ENCODE results near the gene MRGPRX1. TPM values are rescaled to one million over a fixed set of nuclear protein-coding genes. Genes with fewer than 3 reads are reported as not detected.
"Not testable (repeated sequence)": the region's sequence is repeated elsewhere in the genome, so short reads cannot be mapped to it uniquely, and the experiment has no call there.

MRGPRX1 gene
- total RNA-seq, 1 experiment from 2014 or later: not detected

DNA sequence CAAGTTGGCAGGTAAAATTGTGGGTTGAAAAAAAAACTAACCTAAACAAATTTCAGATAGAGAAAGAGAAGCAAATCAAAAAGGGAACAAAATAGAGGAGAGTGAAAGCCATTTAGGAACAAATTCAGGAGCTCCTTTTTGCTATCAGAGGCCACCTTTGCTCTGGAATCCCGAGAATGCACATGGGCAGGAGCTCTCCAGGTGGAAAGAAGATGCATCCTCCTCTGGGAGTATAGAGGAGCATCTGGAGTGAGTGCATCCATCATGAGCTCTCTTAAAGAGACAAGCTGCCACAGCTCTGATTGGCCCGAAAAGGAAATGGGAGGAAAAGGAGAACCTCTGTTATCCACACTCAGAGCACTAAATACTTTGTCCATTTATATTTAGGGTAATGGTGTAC is 26.3 kb downstream of the MRGPRX1 start:
- H3K36me3 ChIP-seq (ENCODE audit: low read depth): no peaks in the 10 kb centered on the region

DNA sequence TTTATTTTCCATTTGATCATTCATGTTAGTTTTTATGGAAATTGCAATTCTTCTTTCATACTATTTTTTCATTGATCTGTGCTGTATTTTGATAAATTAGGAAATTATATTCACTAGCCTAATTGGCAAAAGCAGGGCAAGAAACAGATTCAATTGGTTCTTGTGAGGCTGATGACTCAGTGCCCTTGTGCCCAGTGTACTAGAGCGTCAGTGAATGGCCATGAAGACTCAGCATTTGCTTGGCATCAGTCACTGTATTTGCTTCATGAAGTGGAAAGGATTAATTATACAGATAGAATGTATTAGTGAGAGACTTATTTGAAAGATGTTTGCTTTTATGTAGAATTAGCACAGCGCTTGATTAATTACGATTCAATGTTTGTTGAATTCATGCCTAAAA is 31.8 kb downstream of the MRGPRX1 start:
- ChIA-PET POLR2A (ENCODE audit: unreplicated experiment) (no interaction called here), CTCF (no interaction called here)
- no peaks in the 10 kb centered on the region for H3K36me3 ChIP-seq (ENCODE audit: low read depth)
- no peak for DNase-seq
- peaks cover 82% of the 10 kb centered on the region for H3K27me3 ChIP-seq (ENCODE audit: insufficient read depth, low read depth)
- H3F3A ChIP-seq (ENCODE audit: insufficient read depth, low read depth): no peaks in the 10 kb centered on the region
- H3K4me2 ChIP-seq: no peak overlapping the region
- H3K4me1 ChIP-seq (replicated peaks; ENCODE audit: insufficient read depth): no peaks in the 10 kb centered on the region
- H2AFZ ChIP-seq: no peak overlapping the region
- H3K4me3 ChIP-seq: no peak overlapping the region
- intact Hi-C loops (cut with micrococcal nuclease; ENCODE audit: unreplicated experiment): no loop called here
- no peaks in the 10 kb centered on the region for H4K20me1 ChIP-seq (ENCODE audit: insufficient read depth)
- H3K27ac ChIP-seq: no peak overlapping the region
- no peaks in the 10 kb centered on the region for H3K9me3 ChIP-seq (ENCODE audit: insufficient read depth, low read depth)
- H3K79me2 ChIP-seq (ENCODE audit: low read depth): no peaks in the 10 kb centered on the region
- H3K9me2 ChIP-seq (ENCODE audit: insufficient read depth): no peaks in the 10 kb centered on the region
- TF ChIP-seq, protein P1, sequence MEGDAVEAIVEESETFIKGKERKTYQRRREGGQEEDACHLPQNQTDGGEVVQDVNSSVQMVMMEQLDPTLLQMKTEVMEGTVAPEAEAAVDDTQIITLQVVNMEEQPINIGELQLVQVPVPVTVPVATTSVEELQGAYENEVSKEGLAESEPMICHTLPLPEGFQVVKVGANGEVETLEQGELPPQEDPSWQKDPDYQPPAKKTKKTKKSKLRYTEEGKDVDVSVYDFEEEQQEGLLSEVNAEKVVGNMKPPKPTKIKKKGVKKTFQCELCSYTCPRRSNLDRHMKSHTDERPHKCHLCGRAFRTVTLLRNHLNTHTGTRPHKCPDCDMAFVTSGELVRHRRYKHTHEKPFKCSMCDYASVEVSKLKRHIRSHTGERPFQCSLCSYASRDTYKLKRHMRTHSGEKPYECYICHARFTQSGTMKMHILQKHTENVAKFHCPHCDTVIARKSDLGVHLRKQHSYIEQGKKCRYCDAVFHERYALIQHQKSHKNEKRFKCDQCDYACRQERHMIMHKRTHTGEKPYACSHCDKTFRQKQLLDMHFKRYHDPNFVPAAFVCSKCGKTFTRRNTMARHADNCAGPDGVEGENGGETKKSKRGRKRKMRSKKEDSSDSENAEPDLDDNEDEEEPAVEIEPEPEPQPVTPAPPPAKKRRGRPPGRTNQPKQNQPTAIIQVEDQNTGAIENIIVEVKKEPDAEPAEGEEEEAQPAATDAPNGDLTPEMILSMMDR (conservative IDR thresholded peaks at IDR 0.05): no peak
- no peak for TF ChIP-seq EZH2 (IDR thresholded peaks at IDR 0.05; ENCODE audit: low read depth)
- no TSS peak for BruUV-seq (replicated peaks)

More for the DNA sequence above, 26.3 kb downstream of the MRGPRX1 start:
- CTCF ChIA-PET: no interaction called here
- peaks cover 91% of the 10 kb centered on the region for H3K27me3 ChIP-seq (ENCODE audit: insufficient read depth, low read depth)
- H4K20me1 ChIP-seq (ENCODE audit: insufficient read depth): no peaks in the 10 kb centered on the region
- H3K4me1 ChIP-seq (replicated peaks; ENCODE audit: insufficient read depth): no peaks in the 10 kb centered on the region
- DNase-seq: no peak
- no peak for TF ChIP-seq EZH2 (IDR thresholded peaks at IDR 0.05; ENCODE audit: low read depth)
- TF ChIP-seq, protein P1 (conservative IDR thresholded peaks at IDR 0.05): no peak
- H2AFZ ChIP-seq: no peak overlapping the region
- H3K4me3 ChIP-seq: no peak overlapping the region
- no TSS peak for BruUV-seq (replicated peaks)
- no peak overlapping the region for H3K4me2 ChIP-seq
- H3F3A ChIP-seq (ENCODE audit: insufficient read depth, low read depth): no peaks in the 10 kb centered on the region
- no peaks in the 10 kb centered on the region for H3K9me3 ChIP-seq (ENCODE audit: insufficient read depth, low read depth)
- H3K9me2 ChIP-seq (ENCODE audit: insufficient read depth): no peaks in the 10 kb centered on the region
- intact Hi-C loops (cut with micrococcal nuclease; ENCODE audit: unreplicated experiment): no loop called here
- POLR2A ChIA-PET (ENCODE audit: unreplicated experiment): no interaction called here
- no peak overlapping the region for H3K27ac ChIP-seq
- no peaks in the 10 kb centered on the region for H3K79me2 ChIP-seq (ENCODE audit: low read depth)

DNA sequence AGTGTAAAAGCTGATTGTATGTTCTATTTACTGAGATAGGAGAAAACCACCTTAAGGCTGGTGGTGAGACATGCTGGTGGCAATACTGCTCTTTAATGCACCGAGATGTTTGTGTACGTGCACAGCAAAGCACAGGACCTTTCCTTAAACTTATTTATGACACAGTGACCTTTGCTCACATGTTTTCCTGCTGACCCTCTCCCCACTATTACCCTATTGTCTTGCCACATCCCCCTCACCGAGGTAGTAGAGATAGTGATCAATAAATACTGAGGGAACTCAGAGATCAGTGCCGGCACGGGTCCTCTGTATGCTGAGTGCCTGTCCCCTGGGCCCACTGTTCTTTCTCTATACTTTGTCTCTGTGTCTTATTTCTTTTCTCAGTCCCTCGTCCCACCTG is 38.6 kb downstream of the MRGPRX1 start:
- H3K27ac ChIP-seq; H3K36me3 ChIP-seq (ENCODE audit: low read depth); intact Hi-C loops (cut with micrococcal nuclease; ENCODE audit: unreplicated experiment); CTCF ChIA-PET; DNase-seq; H4K20me1 ChIP-seq (ENCODE audit: insufficient read depth); H2AFZ ChIP-seq; BruUV-seq (replicated peaks); H3F3A ChIP-seq (ENCODE audit: insufficient read depth, low read depth); H3K4me1 ChIP-seq (replicated peaks; ENCODE audit: insufficient read depth); H3K4me2 ChIP-seq; POLR2A ChIA-PET (ENCODE audit: unreplicated experiment); H3K9me2 ChIP-seq (ENCODE audit: insufficient read depth); H3K9me3 ChIP-seq (ENCODE audit: insufficient read depth, low read depth); H3K79me2 ChIP-seq (ENCODE audit: low read depth); H3K4me3 ChIP-seq: not testable (repeated sequence)
- H3K27me3 ChIP-seq (ENCODE audit: insufficient read depth, low read depth): peaks cover 89% of the 10 kb centered on the region

DNA sequence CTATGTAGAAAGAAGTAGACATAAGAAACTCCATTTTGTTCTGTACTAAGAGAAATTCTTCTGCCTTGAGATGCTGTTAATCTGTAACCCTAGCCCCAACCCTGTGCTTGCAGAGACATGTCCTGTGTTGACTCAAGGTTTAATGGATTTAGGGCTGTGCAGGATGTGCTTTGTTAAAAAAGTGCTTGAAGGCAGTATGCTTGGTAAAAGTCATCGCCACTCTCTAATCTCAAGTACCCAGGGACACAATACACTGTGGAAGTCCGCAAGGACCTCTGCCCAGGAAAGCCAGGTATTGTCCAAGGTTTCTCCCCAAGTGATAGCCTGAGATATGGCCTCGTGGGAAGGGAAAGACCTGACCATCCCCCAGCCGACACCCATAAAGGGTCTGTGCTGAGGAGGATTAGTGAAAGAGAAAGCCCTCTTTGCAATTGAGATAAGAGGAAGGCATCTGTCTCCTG is 39.0 kb downstream of the MRGPRX1 start:
- H3K4me3 ChIP-seq; H4K20me1 ChIP-seq (ENCODE audit: insufficient read depth); H3K4me2 ChIP-seq; H3K79me2 ChIP-seq (ENCODE audit: low read depth); H3K36me3 ChIP-seq (ENCODE audit: low read depth); DNase-seq; intact Hi-C loops (cut with micrococcal nuclease; ENCODE audit: unreplicated experiment); H2AFZ ChIP-seq; H3K9me3 ChIP-seq (ENCODE audit: insufficient read depth, low read depth); BruUV-seq (replicated peaks); H3F3A ChIP-seq (ENCODE audit: insufficient read depth, low read depth); H3K27ac ChIP-seq; H3K4me1 ChIP-seq (replicated peaks; ENCODE audit: insufficient read depth); POLR2A ChIA-PET (ENCODE audit: unreplicated experiment); H3K9me2 ChIP-seq (ENCODE audit: insufficient read depth); CTCF ChIA-PET: not testable (repeated sequence)
- H3K27me3 ChIP-seq (ENCODE audit: insufficient read depth, low read depth): peaks cover 94% of the 10 kb centered on the region

DNA sequence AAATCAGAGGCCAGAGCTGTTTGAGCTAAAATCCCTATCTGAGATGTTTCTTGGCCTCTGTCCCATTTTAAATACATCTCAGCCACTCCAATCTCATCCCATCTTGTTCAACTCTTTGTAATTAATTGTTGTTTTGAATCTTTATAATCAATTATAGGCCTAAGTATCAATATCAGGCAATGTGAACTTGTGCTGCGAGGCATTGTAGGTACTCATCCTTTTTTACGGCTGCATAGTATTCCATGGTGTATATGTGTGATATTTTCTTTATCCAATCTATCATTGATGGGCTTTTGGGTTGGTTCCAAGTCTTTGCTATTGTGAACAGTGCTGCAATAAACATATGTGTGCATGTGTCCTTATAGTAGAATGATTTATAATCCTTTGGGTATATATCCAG is 47.5 kb downstream of the MRGPRX1 start:
- H3K9me3 ChIP-seq (ENCODE audit: insufficient read depth, low read depth); H2AFZ ChIP-seq; intact Hi-C loops (cut with micrococcal nuclease; ENCODE audit: unreplicated experiment); H3K27ac ChIP-seq; POLR2A ChIA-PET (ENCODE audit: unreplicated experiment); H3K36me3 ChIP-seq (ENCODE audit: low read depth); H3K79me2 ChIP-seq (ENCODE audit: low read depth); H3K4me1 ChIP-seq (replicated peaks; ENCODE audit: insufficient read depth); CTCF ChIA-PET; H3K4me2 ChIP-seq; H3K4me3 ChIP-seq; H3F3A ChIP-seq (ENCODE audit: insufficient read depth, low read depth); H3K9me2 ChIP-seq (ENCODE audit: insufficient read depth); H4K20me1 ChIP-seq (ENCODE audit: insufficient read depth); BruUV-seq (replicated peaks); DNase-seq: not testable (repeated sequence)
- peaks cover 71% of the 10 kb centered on the region for H3K27me3 ChIP-seq (ENCODE audit: insufficient read depth, low read depth)
